WTC11 (cell line): ENCODE results near the gene SQOR. TPM values are rescaled to one million over a fixed set of nuclear protein-coding genes. Genes with fewer than 3 reads are reported as not detected.

Experiments
- ATAC-seq: fragments of 200-7000 bp; cut with Tn5 transposase; 2 replicates; pipeline ENCODE4 v1.10.0; 2021; ENCODE audit warnings: mild to moderate bottlenecking, moderate library complexity
- CTCF ChIA-PET: fragments of 300-600 bp; sonication (Branson Sonifier 250); formaldehyde crosslinking; loops from one replicate; lab custom pipeline; 2021; ENCODE audit warnings: antibody characterized with exemption; lab: Charles Lee
- POLR2A ChIA-PET: fragments of 350-600 bp; sonication (Branson Sonifier 250); formaldehyde crosslinking; loops from one replicate; lab custom pipeline; 2021; ENCODE audit warnings: antibody characterized with exemption; lab: Charles Lee
- DNase-seq: peaks from one replicate; pipeline ENCODE4 v3.0.0; 2021; ENCODE audit warnings: low spot score
- H3K27ac Mint-ChIP-seq: 2 replicates; pipeline ENCODE4 v1.8.0; 2021; ENCODE audit warnings: mixed read lengths
- H3K27me3 Mint-ChIP-seq: 2 replicates; pipeline ENCODE4 v1.8.0; 2021; ENCODE audit warnings: low read depth, mild to moderate bottlenecking, moderate library complexity, mixed read lengths
- H3K36me3 Mint-ChIP-seq: 2 replicates; pipeline ENCODE4 v1.8.0; 2021; ENCODE audit warnings: mixed read lengths
- H3K4me1 Mint-ChIP-seq: 2 replicates; pipeline ENCODE4 v1.8.0; 2022; ENCODE audit warnings: mixed read lengths
- H3K4me3 Mint-ChIP-seq: 2 replicates; pipeline ENCODE4 v1.8.0; 2021; ENCODE audit warnings: mild to moderate bottlenecking, moderate library complexity, mixed read lengths
- H3K9me3 Mint-ChIP-seq: 2 replicates; pipeline ENCODE4 v1.8.0; 2021; ENCODE audit warnings: mixed read lengths
- ETV6 ChIP-seq: sonication (generic); formaldehyde crosslinking; IDR thresholded peaks from 2 replicates; pipeline ENCODE4 v1.8.1; 2022; ENCODE audit warnings: mild to moderate bottlenecking, missing genetic modification reagents
- FOXP1 ChIP-seq: sonication (generic); formaldehyde crosslinking; IDR thresholded peaks from 2 replicates; pipeline ENCODE4 v1.8.0; 2022; ENCODE audit warnings: missing genetic modification reagents, mild to moderate bottlenecking, moderate library complexity, borderline replicate concordance
- JUN ChIP-seq: sonication (generic); formaldehyde crosslinking; IDR thresholded peaks from 2 replicates; pipeline ENCODE4 v1.8.0; 2023; ENCODE audit warnings: mild to moderate bottlenecking, missing genetic modification reagents
- MXD4 ChIP-seq: fragments of 250-450 bp; sonication (Bioruptor Pico); IDR thresholded peaks from 2 replicates; pipeline ENCODE4 v1.8.0; 2021; ENCODE audit warnings: mild to moderate bottlenecking, moderate library complexity, borderline replicate concordance
- NR3C1 ChIP-seq: sonication (generic); formaldehyde crosslinking; conservative IDR thresholded peaks from 2 replicates; pipeline ENCODE4 v1.8.1; 2023; ENCODE audit warnings: low read depth, mild to moderate bottlenecking, missing genetic modification reagents
- SOX15 ChIP-seq: fragments of 250-450 bp; sonication (Bioruptor Pico); IDR thresholded peaks from 2 replicates; pipeline ENCODE4 v1.9.0; 2021; ENCODE audit warnings: mild to moderate bottlenecking
- TCF7 ChIP-seq: sonication (generic); formaldehyde crosslinking; IDR thresholded peaks from 2 replicates; pipeline ENCODE4 v1.8.0; 2022; ENCODE audit warnings: mild to moderate bottlenecking, low read depth, missing genetic modification reagents, moderate library complexity
- TEAD1 ChIP-seq: sonication (generic); formaldehyde crosslinking; IDR thresholded peaks from 2 replicates; pipeline ENCODE4 v1.8.0; 2022; ENCODE audit warnings: mild to moderate bottlenecking, missing genetic modification reagents
- TP53 ChIP-seq: sonication (generic); formaldehyde crosslinking; IDR thresholded peaks from 2 replicates; pipeline ENCODE4 v1.8.1; 2023; ENCODE audit warnings: mild to moderate bottlenecking, missing genetic modification reagents
- ZNF121 ChIP-seq: sonication (generic); formaldehyde crosslinking; IDR thresholded peaks from 2 replicates; pipeline ENCODE4 v1.8.0; 2023; ENCODE audit warnings: missing genetic modification reagents
- ZNF263 ChIP-seq: sonication (generic); formaldehyde crosslinking; IDR thresholded peaks from 2 replicates; pipeline ENCODE4 v1.8.1; 2022; ENCODE audit warnings: low read depth, mild to moderate bottlenecking, moderate library complexity, missing genetic modification reagents
- total RNA-seq: library from RNA; stranded (reverse); gene quantifications from 3 replicates; pipeline ENCODE4 v1.2.3, GENCODE V29; 2021
- TF ChIP-seq, protein P1 (sequence below): sonication (generic); formaldehyde crosslinking; IDR thresholded peaks from 2 replicates; pipeline ENCODE4 v1.8.0; 2023; ENCODE audit warnings: missing genetic modification reagents, mild to moderate bottlenecking, borderline replicate concordance
- TF ChIP-seq, protein P2 (sequence below): sonication (generic); formaldehyde crosslinking; IDR thresholded peaks from 2 replicates; pipeline ENCODE4 v1.8.0; 2022; ENCODE audit warnings: mild to moderate bottlenecking, missing genetic modification reagents
- TF ChIP-seq, protein P3 (sequence below): fragments of 250-450 bp; sonication (Bioruptor Pico); IDR thresholded peaks from 2 replicates; pipeline ENCODE4 v1.9.0; 2021; ENCODE audit warnings: mild to moderate bottlenecking
- TF ChIP-seq, protein P4 (sequence below): sonication (generic); formaldehyde crosslinking; IDR thresholded peaks from 2 replicates; pipeline ENCODE4 v1.8.1; 2023; ENCODE audit warnings: mild to moderate bottlenecking, missing genetic modification reagents, moderate library complexity
- TF ChIP-seq, protein P5 (sequence below): fragments of 250-450 bp; sonication (Bioruptor Pico); IDR thresholded peaks from 2 replicates; pipeline ENCODE4 v2.1.2; 2022; ENCODE audit warnings: mild to moderate bottlenecking, moderate library complexity
- TF ChIP-seq, protein P6 (sequence below): sonication (generic); formaldehyde crosslinking; IDR thresholded peaks from 2 replicates; pipeline ENCODE4 v1.8.1; 2023; ENCODE audit warnings: mild to moderate bottlenecking, missing genetic modification reagents
- TF ChIP-seq, protein P7 (sequence below): fragments of 250-450 bp; sonication (Bioruptor Pico); IDR thresholded peaks from 2 replicates; pipeline ENCODE4 v1.9.0; 2021; ENCODE audit warnings: mild to moderate bottlenecking
- TF ChIP-seq, protein P8 (sequence below): sonication (generic); formaldehyde crosslinking; conservative IDR thresholded peaks from 2 replicates; pipeline ENCODE4 v1.8.1; 2022; ENCODE audit warnings: mild to moderate bottlenecking, missing genetic modification reagents
- TF ChIP-seq, protein P9 (sequence below): sonication (generic); formaldehyde crosslinking; IDR thresholded peaks from 2 replicates; pipeline ENCODE4 v1.8.0; 2023; ENCODE audit warnings: mild to moderate bottlenecking, missing genetic modification reagents

The SQOR gene
- total RNA-seq, 1 experiment from 2014 or later = 0.72 TPM

DNA sequence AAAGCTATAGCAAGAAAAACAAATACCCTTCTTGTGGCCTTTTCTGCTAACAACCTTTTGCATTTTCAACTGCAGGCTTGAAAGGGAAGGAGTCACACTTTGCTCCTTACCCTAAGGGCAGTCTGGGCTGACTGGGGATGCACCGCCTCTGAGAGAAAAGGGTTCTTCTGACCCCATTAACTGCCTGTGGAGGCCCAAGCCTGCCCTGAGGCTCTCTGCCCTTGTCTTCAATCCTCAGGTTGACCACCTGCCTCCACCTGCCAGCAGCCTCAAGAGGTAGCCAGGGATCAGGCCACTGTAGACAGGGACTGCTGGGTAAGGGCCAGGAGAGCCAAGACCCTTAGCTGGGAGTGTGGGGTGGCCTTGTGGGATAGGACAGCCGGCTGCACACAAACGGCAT is 93.8 kb downstream of the SQOR start (continued):
- TF ChIP-seq, protein P1, sequence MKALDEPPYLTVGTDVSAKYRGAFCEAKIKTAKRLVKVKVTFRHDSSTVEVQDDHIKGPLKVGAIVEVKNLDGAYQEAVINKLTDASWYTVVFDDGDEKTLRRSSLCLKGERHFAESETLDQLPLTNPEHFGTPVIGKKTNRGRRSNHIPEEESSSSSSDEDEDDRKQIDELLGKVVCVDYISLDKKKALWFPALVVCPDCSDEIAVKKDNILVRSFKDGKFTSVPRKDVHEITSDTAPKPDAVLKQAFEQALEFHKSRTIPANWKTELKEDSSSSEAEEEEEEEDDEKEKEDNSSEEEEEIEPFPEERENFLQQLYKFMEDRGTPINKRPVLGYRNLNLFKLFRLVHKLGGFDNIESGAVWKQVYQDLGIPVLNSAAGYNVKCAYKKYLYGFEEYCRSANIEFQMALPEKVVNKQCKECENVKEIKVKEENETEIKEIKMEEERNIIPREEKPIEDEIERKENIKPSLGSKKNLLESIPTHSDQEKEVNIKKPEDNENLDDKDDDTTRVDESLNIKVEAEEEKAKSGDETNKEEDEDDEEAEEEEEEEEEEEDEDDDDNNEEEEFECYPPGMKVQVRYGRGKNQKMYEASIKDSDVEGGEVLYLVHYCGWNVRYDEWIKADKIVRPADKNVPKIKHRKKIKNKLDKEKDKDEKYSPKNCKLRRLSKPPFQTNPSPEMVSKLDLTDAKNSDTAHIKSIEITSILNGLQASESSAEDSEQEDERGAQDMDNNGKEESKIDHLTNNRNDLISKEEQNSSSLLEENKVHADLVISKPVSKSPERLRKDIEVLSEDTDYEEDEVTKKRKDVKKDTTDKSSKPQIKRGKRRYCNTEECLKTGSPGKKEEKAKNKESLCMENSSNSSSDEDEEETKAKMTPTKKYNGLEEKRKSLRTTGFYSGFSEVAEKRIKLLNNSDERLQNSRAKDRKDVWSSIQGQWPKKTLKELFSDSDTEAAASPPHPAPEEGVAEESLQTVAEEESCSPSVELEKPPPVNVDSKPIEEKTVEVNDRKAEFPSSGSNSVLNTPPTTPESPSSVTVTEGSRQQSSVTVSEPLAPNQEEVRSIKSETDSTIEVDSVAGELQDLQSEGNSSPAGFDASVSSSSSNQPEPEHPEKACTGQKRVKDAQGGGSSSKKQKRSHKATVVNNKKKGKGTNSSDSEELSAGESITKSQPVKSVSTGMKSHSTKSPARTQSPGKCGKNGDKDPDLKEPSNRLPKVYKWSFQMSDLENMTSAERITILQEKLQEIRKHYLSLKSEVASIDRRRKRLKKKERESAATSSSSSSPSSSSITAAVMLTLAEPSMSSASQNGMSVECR (CRISPR knock-in tag) = no peak
- no peak for TF ChIP-seq TEAD1 (CRISPR knock-in tag)
- no peak for TF ChIP-seq SOX15
- TF ChIP-seq, protein P2, sequence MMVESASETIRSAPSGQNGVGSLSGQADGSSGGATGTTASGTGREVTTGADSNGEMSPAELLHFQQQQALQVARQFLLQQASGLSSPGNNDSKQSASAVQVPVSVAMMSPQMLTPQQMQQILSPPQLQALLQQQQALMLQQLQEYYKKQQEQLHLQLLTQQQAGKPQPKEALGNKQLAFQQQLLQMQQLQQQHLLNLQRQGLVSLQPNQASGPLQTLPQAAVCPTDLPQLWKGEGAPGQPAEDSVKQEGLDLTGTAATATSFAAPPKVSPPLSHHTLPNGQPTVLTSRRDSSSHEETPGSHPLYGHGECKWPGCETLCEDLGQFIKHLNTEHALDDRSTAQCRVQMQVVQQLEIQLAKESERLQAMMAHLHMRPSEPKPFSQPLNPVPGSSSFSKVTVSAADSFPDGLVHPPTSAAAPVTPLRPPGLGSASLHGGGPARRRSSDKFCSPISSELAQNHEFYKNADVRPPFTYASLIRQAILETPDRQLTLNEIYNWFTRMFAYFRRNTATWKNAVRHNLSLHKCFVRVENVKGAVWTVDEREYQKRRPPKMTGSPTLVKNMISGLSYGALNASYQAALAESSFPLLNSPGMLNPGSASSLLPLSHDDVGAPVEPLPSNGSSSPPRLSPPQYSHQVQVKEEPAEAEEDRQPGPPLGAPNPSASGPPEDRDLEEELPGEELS = no peak
- no peak for TF ChIP-seq NR3C1 (CRISPR knock-in tag)
- TF ChIP-seq TCF7 (CRISPR knock-in tag) = no peak
- TF ChIP-seq, protein P3, sequence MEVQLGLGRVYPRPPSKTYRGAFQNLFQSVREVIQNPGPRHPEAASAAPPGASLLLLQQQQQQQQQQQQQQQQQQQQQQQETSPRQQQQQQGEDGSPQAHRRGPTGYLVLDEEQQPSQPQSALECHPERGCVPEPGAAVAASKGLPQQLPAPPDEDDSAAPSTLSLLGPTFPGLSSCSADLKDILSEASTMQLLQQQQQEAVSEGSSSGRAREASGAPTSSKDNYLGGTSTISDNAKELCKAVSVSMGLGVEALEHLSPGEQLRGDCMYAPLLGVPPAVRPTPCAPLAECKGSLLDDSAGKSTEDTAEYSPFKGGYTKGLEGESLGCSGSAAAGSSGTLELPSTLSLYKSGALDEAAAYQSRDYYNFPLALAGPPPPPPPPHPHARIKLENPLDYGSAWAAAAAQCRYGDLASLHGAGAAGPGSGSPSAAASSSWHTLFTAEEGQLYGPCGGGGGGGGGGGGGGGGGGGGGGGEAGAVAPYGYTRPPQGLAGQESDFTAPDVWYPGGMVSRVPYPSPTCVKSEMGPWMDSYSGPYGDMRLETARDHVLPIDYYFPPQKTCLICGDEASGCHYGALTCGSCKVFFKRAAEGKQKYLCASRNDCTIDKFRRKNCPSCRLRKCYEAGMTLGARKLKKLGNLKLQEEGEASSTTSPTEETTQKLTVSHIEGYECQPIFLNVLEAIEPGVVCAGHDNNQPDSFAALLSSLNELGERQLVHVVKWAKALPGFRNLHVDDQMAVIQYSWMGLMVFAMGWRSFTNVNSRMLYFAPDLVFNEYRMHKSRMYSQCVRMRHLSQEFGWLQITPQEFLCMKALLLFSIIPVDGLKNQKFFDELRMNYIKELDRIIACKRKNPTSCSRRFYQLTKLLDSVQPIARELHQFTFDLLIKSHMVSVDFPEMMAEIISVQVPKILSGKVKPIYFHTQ = no peak
- TF ChIP-seq JUN (CRISPR knock-in tag) = no peak
- no peak for TF ChIP-seq FOXP1 (CRISPR knock-in tag)
- TF ChIP-seq, protein P4, sequence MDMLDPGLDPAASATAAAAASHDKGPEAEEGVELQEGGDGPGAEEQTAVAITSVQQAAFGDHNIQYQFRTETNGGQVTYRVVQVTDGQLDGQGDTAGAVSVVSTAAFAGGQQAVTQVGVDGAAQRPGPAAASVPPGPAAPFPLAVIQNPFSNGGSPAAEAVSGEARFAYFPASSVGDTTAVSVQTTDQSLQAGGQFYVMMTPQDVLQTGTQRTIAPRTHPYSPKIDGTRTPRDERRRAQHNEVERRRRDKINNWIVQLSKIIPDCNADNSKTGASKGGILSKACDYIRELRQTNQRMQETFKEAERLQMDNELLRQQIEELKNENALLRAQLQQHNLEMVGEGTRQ = no peak
- TF ChIP-seq, all 79 proteins: peak for 0

DNA sequence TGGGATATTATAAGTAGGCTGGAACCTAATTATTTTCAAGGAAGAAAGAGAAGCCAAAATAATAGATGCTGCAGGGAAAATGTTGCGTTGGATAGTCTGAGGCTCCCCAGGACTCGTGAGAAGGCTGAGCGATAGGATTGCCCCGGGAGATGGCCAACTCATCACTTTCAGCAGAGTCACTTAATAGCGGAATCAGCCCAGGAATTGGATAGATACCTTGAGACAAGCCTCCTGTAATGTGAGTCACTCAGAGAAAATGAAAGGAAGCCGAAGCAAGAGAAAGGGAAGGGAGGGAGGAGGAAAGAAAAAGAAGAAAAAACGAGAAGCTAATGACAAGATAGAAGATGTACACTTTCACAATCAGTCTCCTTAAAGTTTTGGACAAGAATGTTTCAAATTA is 94.3 kb downstream of the SQOR start:
- POLR2A ChIA-PET = no interaction called here
- no peaks in the 10 kb centered on the region for H3K9me3 Mint-ChIP-seq
- DNase-seq (no peak), ATAC-seq (no peak)
- H3K27me3 Mint-ChIP-seq = no peaks in the 10 kb centered on the region
- no peak overlapping the region for H3K4me3 Mint-ChIP-seq
- H3K27ac Mint-ChIP-seq = no peak overlapping the region
- H3K4me1 Mint-ChIP-seq = peaks cover 15% of the 10 kb centered on the region
- CTCF ChIA-PET = no interaction called here
- H3K36me3 Mint-ChIP-seq = no peaks in the 10 kb centered on the region
- TF ChIP-seq ZNF263 (CRISPR knock-in tag) (no peak), MXD4 (no peak), ETV6 (CRISPR knock-in tag) (no peak), ZNF121 (CRISPR knock-in tag) (no peak), TP53 (CRISPR knock-in tag) (no peak)
- TF ChIP-seq, protein P5, sequence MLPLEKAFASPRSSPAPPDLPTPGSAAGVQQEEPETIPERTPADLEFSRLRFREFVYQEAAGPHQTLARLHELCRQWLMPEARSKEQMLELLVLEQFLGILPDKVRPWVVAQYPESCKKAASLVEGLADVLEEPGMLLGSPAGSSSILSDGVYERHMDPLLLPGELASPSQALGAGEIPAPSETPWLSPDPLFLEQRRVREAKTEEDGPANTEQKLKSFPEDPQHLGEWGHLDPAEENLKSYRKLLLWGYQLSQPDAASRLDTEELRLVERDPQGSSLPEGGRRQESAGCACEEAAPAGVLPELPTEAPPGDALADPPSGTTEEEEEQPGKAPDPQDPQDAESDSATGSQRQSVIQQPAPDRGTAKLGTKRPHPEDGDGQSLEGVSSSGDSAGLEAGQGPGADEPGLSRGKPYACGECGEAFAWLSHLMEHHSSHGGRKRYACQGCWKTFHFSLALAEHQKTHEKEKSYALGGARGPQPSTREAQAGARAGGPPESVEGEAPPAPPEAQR = no peak
- TF ChIP-seq, protein P6, sequence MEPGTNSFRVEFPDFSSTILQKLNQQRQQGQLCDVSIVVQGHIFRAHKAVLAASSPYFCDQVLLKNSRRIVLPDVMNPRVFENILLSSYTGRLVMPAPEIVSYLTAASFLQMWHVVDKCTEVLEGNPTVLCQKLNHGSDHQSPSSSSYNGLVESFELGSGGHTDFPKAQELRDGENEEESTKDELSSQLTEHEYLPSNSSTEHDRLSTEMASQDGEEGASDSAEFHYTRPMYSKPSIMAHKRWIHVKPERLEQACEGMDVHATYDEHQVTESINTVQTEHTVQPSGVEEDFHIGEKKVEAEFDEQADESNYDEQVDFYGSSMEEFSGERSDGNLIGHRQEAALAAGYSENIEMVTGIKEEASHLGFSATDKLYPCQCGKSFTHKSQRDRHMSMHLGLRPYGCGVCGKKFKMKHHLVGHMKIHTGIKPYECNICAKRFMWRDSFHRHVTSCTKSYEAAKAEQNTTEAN (CRISPR knock-in tag) = no peak
- TF ChIP-seq, protein P7, sequence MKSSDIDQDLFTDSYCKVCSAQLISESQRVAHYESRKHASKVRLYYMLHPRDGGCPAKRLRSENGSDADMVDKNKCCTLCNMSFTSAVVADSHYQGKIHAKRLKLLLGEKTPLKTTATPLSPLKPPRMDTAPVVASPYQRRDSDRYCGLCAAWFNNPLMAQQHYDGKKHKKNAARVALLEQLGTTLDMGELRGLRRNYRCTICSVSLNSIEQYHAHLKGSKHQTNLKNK (CRISPR knock-in tag) = no peak
- TF ChIP-seq, protein P8, sequence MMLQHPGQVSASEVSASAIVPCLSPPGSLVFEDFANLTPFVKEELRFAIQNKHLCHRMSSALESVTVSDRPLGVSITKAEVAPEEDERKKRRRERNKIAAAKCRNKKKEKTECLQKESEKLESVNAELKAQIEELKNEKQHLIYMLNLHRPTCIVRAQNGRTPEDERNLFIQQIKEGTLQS (CRISPR knock-in tag) = no peak
- TF ChIP-seq, protein P9, sequence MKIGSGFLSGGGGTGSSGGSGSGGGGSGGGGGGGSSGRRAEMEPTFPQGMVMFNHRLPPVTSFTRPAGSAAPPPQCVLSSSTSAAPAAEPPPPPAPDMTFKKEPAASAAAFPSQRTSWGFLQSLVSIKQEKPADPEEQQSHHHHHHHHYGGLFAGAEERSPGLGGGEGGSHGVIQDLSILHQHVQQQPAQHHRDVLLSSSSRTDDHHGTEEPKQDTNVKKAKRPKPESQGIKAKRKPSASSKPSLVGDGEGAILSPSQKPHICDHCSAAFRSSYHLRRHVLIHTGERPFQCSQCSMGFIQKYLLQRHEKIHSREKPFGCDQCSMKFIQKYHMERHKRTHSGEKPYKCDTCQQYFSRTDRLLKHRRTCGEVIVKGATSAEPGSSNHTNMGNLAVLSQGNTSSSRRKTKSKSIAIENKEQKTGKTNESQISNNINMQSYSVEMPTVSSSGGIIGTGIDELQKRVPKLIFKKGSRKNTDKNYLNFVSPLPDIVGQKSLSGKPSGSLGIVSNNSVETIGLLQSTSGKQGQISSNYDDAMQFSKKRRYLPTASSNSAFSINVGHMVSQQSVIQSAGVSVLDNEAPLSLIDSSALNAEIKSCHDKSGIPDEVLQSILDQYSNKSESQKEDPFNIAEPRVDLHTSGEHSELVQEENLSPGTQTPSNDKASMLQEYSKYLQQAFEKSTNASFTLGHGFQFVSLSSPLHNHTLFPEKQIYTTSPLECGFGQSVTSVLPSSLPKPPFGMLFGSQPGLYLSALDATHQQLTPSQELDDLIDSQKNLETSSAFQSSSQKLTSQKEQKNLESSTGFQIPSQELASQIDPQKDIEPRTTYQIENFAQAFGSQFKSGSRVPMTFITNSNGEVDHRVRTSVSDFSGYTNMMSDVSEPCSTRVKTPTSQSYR (CRISPR knock-in tag) = no peak
